Neural cell (in vitro differentiated cells): ENCODE results near the gene PTP4A2.

Experiments used
- EP300 ChIP-seq: fragments of 450-650 bp; conservative IDR thresholded peaks from 2 replicates; pipeline ENCODE4 v1.6.1; 2014; ENCODE audit warnings: antibody characterized with exemption, mild to moderate bottlenecking, moderate library complexity; ENCODE audit not compliant: poor library complexity, severe bottlenecking
- EZH2 ChIP-seq: fragments of 200-600, 300-800 bp; shearing (Covaris generic), sonication (generic); IDR thresholded peaks from 2 replicates; pipeline ENCODE4 v1.6.1; 2014; ENCODE audit warnings: antibody characterized with exemption, low read length, borderline replicate concordance, mild to moderate bottlenecking; ENCODE audit not compliant: insufficient read depth, poor library complexity, severe bottlenecking
- MXI1 ChIP-seq: fragments of 450-650 bp; conservative IDR thresholded peaks from 2 replicates; pipeline ENCODE4 v1.6.1; 2014; ENCODE audit warnings: antibody characterized with exemption, mild to moderate bottlenecking; ENCODE audit not compliant: poor library complexity, severe bottlenecking
- POLR2AphosphoS5 ChIP-seq: IDR thresholded peaks from 2 replicates; pipeline ENCODE4 v1.6.1; 2012
- RAD21 ChIP-seq: fragments of 450-650 bp; conservative IDR thresholded peaks from 2 replicates; pipeline ENCODE4 v1.6.1; 2014; ENCODE audit warnings: antibody characterized with exemption, mild to moderate bottlenecking, moderate library complexity
- TAF1 ChIP-seq: IDR thresholded peaks from 2 replicates; pipeline ENCODE4 v1.6.1; 2012; ENCODE audit warnings: low read depth
- TF ChIP-seq, protein P1 (sequence below): fragments of 450-650 bp; IDR thresholded peaks from 2 replicates; pipeline ENCODE4 v1.5.1; 2014; ENCODE audit warnings: antibody characterized with exemption, mild to moderate bottlenecking, moderate library complexity; ENCODE audit not compliant: poor library complexity, severe bottlenecking

- TF ChIP-seq POLR2AphosphoS5 (no peak), EP300 (no peak), EZH2 (no peak), RAD21 (no peak), MXI1 (no peak), TAF1 (no peak)
- TF ChIP-seq, protein P1, sequence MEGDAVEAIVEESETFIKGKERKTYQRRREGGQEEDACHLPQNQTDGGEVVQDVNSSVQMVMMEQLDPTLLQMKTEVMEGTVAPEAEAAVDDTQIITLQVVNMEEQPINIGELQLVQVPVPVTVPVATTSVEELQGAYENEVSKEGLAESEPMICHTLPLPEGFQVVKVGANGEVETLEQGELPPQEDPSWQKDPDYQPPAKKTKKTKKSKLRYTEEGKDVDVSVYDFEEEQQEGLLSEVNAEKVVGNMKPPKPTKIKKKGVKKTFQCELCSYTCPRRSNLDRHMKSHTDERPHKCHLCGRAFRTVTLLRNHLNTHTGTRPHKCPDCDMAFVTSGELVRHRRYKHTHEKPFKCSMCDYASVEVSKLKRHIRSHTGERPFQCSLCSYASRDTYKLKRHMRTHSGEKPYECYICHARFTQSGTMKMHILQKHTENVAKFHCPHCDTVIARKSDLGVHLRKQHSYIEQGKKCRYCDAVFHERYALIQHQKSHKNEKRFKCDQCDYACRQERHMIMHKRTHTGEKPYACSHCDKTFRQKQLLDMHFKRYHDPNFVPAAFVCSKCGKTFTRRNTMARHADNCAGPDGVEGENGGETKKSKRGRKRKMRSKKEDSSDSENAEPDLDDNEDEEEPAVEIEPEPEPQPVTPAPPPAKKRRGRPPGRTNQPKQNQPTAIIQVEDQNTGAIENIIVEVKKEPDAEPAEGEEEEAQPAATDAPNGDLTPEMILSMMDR, result no peak
These were observed 25.3 kb downstream of the PTP4A2 start for GRCh38 chr1:31912839-31913239.
